Thoracic aorta (tissue), 2 donors: ENCODE data around the gene MGLL. TPM values are rescaled to one million over a fixed set of nuclear protein-coding genes. Genes with fewer than 3 reads are reported as not detected.

Source experiments
- ATAC-seq: fragments of 150-250 bp; one replicate; pipeline ENCODE4 v1.8.0; 2017; ENCODE audit warnings: low read depth; ENCODE audit not compliant: insufficient number of reproducible peaks, low FRiP score
- DNase-seq: peaks from one replicate; pipeline ENCODE4 v3.0.0-alpha.2; 2020; ENCODE audit warnings: low spot score
- H3K27ac ChIP-seq, 2 donors: fragments of 200-600 bp; sonication (generic); 1 replicate in 1 of 2; 2 replicates in 1 of 2; pipeline ENCODE4 v1.5.1; 2016; ENCODE audit warnings: mild to moderate bottlenecking in 2 of 2, moderate library complexity in 2 of 2
- H3K27me3 ChIP-seq: fragments of 200-600 bp; sonication (generic); replicated peaks from 2 replicates; pipeline ENCODE4 v1.6.0; 2016; ENCODE audit warnings: mild to moderate bottlenecking; ENCODE audit not compliant: insufficient read depth
- H3K36me3 ChIP-seq: fragments of 200-600 bp; sonication (generic); one replicate; pipeline ENCODE4 v1.5.1; 2016
- H3K4me1 ChIP-seq, 2 donors: fragments of 200-600 bp; sonication (generic); 1 replicate in 1 of 2; 2 replicates in 1 of 2; pipeline versions ENCODE4 v1.5.1 to v1.6.0; 2016; ENCODE audit warnings: low read depth in 2 of 2, mild to moderate bottlenecking in 1 of 2; ENCODE audit not compliant: control insufficient read depth in 1 of 2
- H3K4me3 ChIP-seq: fragments of 200-600 bp; sonication (generic); 2 replicates; pipeline ENCODE4 v1.5.1; 2016; ENCODE audit warnings: mild to moderate bottlenecking
- H3K9me3 ChIP-seq: fragments of 200-600 bp; sonication (generic); 2 replicates; pipeline ENCODE4 v1.5.1; 2016
- CTCF ChIP-seq: fragments of 200-600 bp; sonication (generic); IDR thresholded peaks from one replicate; pipeline ENCODE4 v1.5.1; 2019; ENCODE audit warnings: antibody characterized with exemption
- total RNA-seq, 2 donors: library from RNA; depleted of rRNA; stranded (reverse); fragments of >200 nt; gene quantifications; one replicate each; pipeline versions ENCODE4 v1.1.0 to v1.2.3, GENCODE V29; 2016

The MGLL gene
- total RNA-seq, 2 donors from 2014 or later: 57.6 to 71.8 TPM

- ATAC-seq (no peak), DNase-seq (no peak)
- Histone ChIP-seq H3K27ac (peak overlapping the region; percentile 1 to 45), H3K27me3 (no peaks in the 10 kb centered on the region), H3K9me3 (no peaks in the 10 kb centered on the region), H3K4me1 (peaks cover 33 to 67% of the 10 kb centered on the region in 2 donors), H3K36me3 (peaks cover 4% of the 10 kb centered on the region), H3K4me3 (no peak overlapping the region)
- no peak for TF ChIP-seq CTCF
Measured at GRCh38 chr3:127701280-127701911, 120.9 kb downstream of the MGLL start.

GRCh38 chr3:127700406-127700805, 121.9 kb downstream of the MGLL start:
- peaks cover 33 to 69% of the 10 kb centered on the region in 2 donors for H3K4me1 ChIP-seq
- H3K27ac ChIP-seq: peak overlapping the region in 1 of 2 donors; percentile 90
- TF ChIP-seq CTCF: no peak
- ATAC-seq (no peak), DNase-seq (no peak)
- no peaks in the 10 kb centered on the region for H3K9me3 ChIP-seq
- H3K36me3 ChIP-seq: peaks cover 4% of the 10 kb centered on the region
- H3K4me3 ChIP-seq: no peak overlapping the region
- no peaks in the 10 kb centered on the region for H3K27me3 ChIP-seq

GRCh38 chr3:127699416-127700300, 122.7 kb downstream of the MGLL start:
- no peak for DNase-seq
- no peak for ATAC-seq
- Histone ChIP-seq H3K4me3 (no peak overlapping the region), H3K27ac (peak overlapping the region; percentile 90 to 94), H3K36me3 (no peaks in the 10 kb centered on the region), H3K27me3 (no peaks in the 10 kb centered on the region), H3K4me1 (peaks cover 33 to 69% of the 10 kb centered on the region in 2 donors), H3K9me3 (no peaks in the 10 kb centered on the region)
- TF ChIP-seq CTCF: no peak

GRCh38 chr3:127698691-127699415, 123.5 kb downstream of the MGLL start:
- no peak for TF ChIP-seq CTCF
- DNase-seq (no peak), ATAC-seq (no peak)
- Histone ChIP-seq H3K27me3 (no peaks in the 10 kb centered on the region), H3K4me3 (no peak overlapping the region), H3K36me3 (no peaks in the 10 kb centered on the region), H3K4me1 (peaks cover 33 to 69% of the 10 kb centered on the region in 2 donors), H3K9me3 (no peaks in the 10 kb centered on the region), H3K27ac (peak overlapping the region; percentile 90 to 94)

GRCh38 chr3:127698286-127698685, 124.0 kb downstream of the MGLL start:
- DNase-seq: no peak
- H3K27me3 ChIP-seq: no peaks in the 10 kb centered on the region

More at GRCh38 chr3:127698286-127698685, 124.0 kb downstream of the MGLL start:
- ATAC-seq: no peak
- H3K4me1 ChIP-seq: peaks cover 33 to 69% of the 10 kb centered on the region in 2 donors
- TF ChIP-seq CTCF: no peak
- no peak overlapping the region for H3K4me3 ChIP-seq
- H3K27ac ChIP-seq: peak overlapping the region; percentile 90 to 94
- H3K9me3 ChIP-seq: no peaks in the 10 kb centered on the region
- no peaks in the 10 kb centered on the region for H3K36me3 ChIP-seq
